ENCODE data around the gene PKNOX1.
"Not testable (repeated sequence)": the region's sequence is repeated elsewhere in the genome, so short reads cannot be mapped to it uniquely, and the experiment has no call there.

Gene PKNOX1

GRCh38 chr21:42983869-42984268, 9.5 kb downstream of the PKNOX1 start:
- DNase-seq (ENCODE audit: low spot score) = no peak

GRCh38 chr21:42986125-42986783, 11.9 kb downstream of the PKNOX1 start:
- DNase-seq (ENCODE audit: low spot score) = no peak

- DNase-seq (ENCODE audit: low spot score) = no peak
Measured at GRCh38 chr21:42988236-42988965, 14.0 kb downstream of the PKNOX1 start.

- not testable (repeated sequence) for DNase-seq (ENCODE audit: low spot score)
Measured at GRCh38 chr21:42989370-42989769, 15.0 kb downstream of the PKNOX1 start.

GRCh38 chr21:42989816-42990650, 15.7 kb downstream of the PKNOX1 start:
- no peak for DNase-seq (ENCODE audit: low spot score)

GRCh38 chr21:42991992-42992740, 17.8 kb downstream of the PKNOX1 start:
- DNase-seq (ENCODE audit: low spot score) = peak; percentile 27

- DNase-seq (ENCODE audit: low spot score) = no peak
Measured at GRCh38 chr21:42993051-42993712, 18.8 kb downstream of the PKNOX1 start.

- DNase-seq (ENCODE audit: low spot score) = no peak
Measured at GRCh38 chr21:42997053-42997452, 22.7 kb downstream of the PKNOX1 start.

GRCh38 chr21:42997983-42998382, 23.6 kb downstream of the PKNOX1 start:
- not testable (repeated sequence) for DNase-seq (ENCODE audit: low spot score)

- DNase-seq (ENCODE audit: low spot score) = not testable (repeated sequence)
Measured at GRCh38 chr21:42999152-42999551, 24.8 kb downstream of the PKNOX1 start.

- not testable (repeated sequence) for DNase-seq (ENCODE audit: low spot score)
Measured at GRCh38 chr21:43000041-43000440, 25.7 kb downstream of the PKNOX1 start.

GRCh38 chr21:43001316-43001715, 27.0 kb downstream of the PKNOX1 start:
- no peak for DNase-seq (ENCODE audit: low spot score)

GRCh38 chr21:43004926-43005325, 30.6 kb downstream of the PKNOX1 start:
- DNase-seq (ENCODE audit: low spot score) = no peak

- DNase-seq (ENCODE audit: low spot score) = no peak
Measured at GRCh38 chr21:43005635-43006034, 31.3 kb downstream of the PKNOX1 start.

- not testable (repeated sequence) for DNase-seq (ENCODE audit: low spot score)
Measured at GRCh38 chr21:43006051-43006873, 31.9 kb downstream of the PKNOX1 start.

GRCh38 chr21:43006874-43007208, 32.5 kb downstream of the PKNOX1 start:
- DNase-seq (ENCODE audit: low spot score) = no peak

- DNase-seq (ENCODE audit: low spot score) = no peak
Measured at GRCh38 chr21:43012596-43012995, 38.2 kb downstream of the PKNOX1 start.

GRCh38 chr21:43015906-43016540, 41.7 kb downstream of the PKNOX1 start:
- DNase-seq (ENCODE audit: low spot score) = no peak

GRCh38 chr21:43016728-43017127, 42.4 kb downstream of the PKNOX1 start:
- DNase-seq (ENCODE audit: low spot score) = no peak

GRCh38 chr21:43018519-43018918, 44.2 kb downstream of the PKNOX1 start:
- no peak for DNase-seq (ENCODE audit: low spot score)

Measured in SK-N-DZ (cell line).